IMR-90 (cell line): ENCODE measurements around the gene GOLGA6L2. TPM values are rescaled to one million over a fixed set of nuclear protein-coding genes. Genes with fewer than 3 reads are reported as not detected.
"Not testable (repeated sequence)": the region's sequence is repeated elsewhere in the genome, so short reads cannot be mapped to it uniquely, and the experiment has no call there.

Experiments
- ATAC-seq: fragments of 200-7000 bp; cut with Tn5 transposase; 2 replicates; pipeline ENCODE4 v1.9.1; 2020; ENCODE audit warnings: low read depth, mild to moderate bottlenecking, moderate library complexity
- BruUV-seq: library from RNA; stranded (reverse); fragments of 400-500 nt; replicated peaks from 2 replicates; lab custom pipeline; 2021; lab: Mats Ljungman, UMichigan
- CTCF ChIA-PET: fragments of 300-600 bp; formaldehyde crosslinking; extraction: SDS; loops from one replicate; lab custom pipeline; 2021; ENCODE audit warnings: antibody characterized with exemption; lab: Yijun Ruan, JAX
- POLR2A ChIA-PET: fragments of 300-600 bp; sonication (Branson Sonifier 250); formaldehyde crosslinking; loops from one replicate; lab custom pipeline; 2022; ENCODE audit warnings: antibody characterized with exemption; ENCODE audit not compliant: unreplicated experiment; lab: Charles Lee
- DNase-seq: peaks from one replicate; pipeline ENCODE4 v3.0.0; 2013
- H2AFZ ChIP-seq: replicated peaks from 2 replicates; pipeline ENCODE3; 2013; ENCODE audit warnings: low read length, mild to moderate bottlenecking; ENCODE audit not compliant: poor library complexity
- H2AK5ac ChIP-seq: 2 replicates; pipeline ENCODE4 v1.6.1; 2013; ENCODE audit warnings: low read depth, low read length, inconsistent platforms
- H2AK9ac ChIP-seq: replicated peaks from 2 replicates; pipeline ENCODE3; 2013; ENCODE audit warnings: mild to moderate bottlenecking, low read depth, low read length, moderate library complexity; ENCODE audit not compliant: poor library complexity
- H2BK120ac ChIP-seq: 2 replicates; pipeline ENCODE4 v1.6.1; 2013; ENCODE audit warnings: low read depth, low read length, inconsistent platforms
- H2BK15ac ChIP-seq: 3 replicates; pipeline ENCODE4 v1.6.1; 2013; ENCODE audit warnings: low read depth, low read length, inconsistent platforms
- H2BK20ac ChIP-seq: 2 replicates; pipeline ENCODE4 v1.6.1; 2013; ENCODE audit warnings: low read depth, mild to moderate bottlenecking, inconsistent platforms, low read length, moderate library complexity
- H2BK5ac ChIP-seq: 2 replicates; pipeline ENCODE4 v1.6.1; 2013; ENCODE audit warnings: mild to moderate bottlenecking, low read depth, low read length, inconsistent platforms; ENCODE audit not compliant: poor library complexity, severe bottlenecking
- H3K14ac ChIP-seq: replicated peaks from 2 replicates; pipeline ENCODE4 v1.6.1; 2013; ENCODE audit warnings: low read depth, low read length, inconsistent platforms
- H3K18ac ChIP-seq: 2 replicates; pipeline ENCODE4 v1.6.1; 2013; ENCODE audit warnings: low read depth, low read length, control low read depth
- H3K23ac ChIP-seq: 2 replicates; pipeline ENCODE4 v1.6.1; 2013; ENCODE audit warnings: low read depth, low read length, inconsistent platforms
- H3K27ac ChIP-seq: 2 replicates; pipeline ENCODE4 v1.5.1; 2013; ENCODE audit warnings: mild to moderate bottlenecking, control low read depth, low read length; ENCODE audit not compliant: insufficient read depth
- H3K27me3 ChIP-seq: 2 replicates; pipeline ENCODE4 v1.6.1; 2013; ENCODE audit warnings: low read length; ENCODE audit not compliant: control insufficient read depth, insufficient read depth
- H3K36me3 ChIP-seq: 2 replicates; pipeline ENCODE4 v1.6.1; 2013; ENCODE audit warnings: low read length, mixed read lengths; ENCODE audit not compliant: control insufficient read depth, insufficient read depth
- H3K4ac ChIP-seq: 2 replicates; pipeline ENCODE4 v1.6.1; 2013; ENCODE audit warnings: low read depth, low read length, inconsistent platforms
- H3K4me1 ChIP-seq: 2 replicates; pipeline ENCODE4 v1.6.1; 2013; ENCODE audit warnings: low read length, mixed read lengths; ENCODE audit not compliant: control insufficient read depth, insufficient read depth
- H3K4me2 ChIP-seq: 2 replicates; pipeline ENCODE4 v1.6.1; 2013; ENCODE audit warnings: low read depth, mild to moderate bottlenecking, control low read depth, low read length, moderate library complexity
- H3K4me3 ChIP-seq: 2 replicates; pipeline ENCODE4 v1.5.1; 2013; ENCODE audit warnings: low read depth, mild to moderate bottlenecking, control low read depth, low read length, moderate library complexity; ENCODE audit not compliant: insufficient read depth
- H3K56ac ChIP-seq: 2 replicates; pipeline ENCODE4 v1.6.1; 2013; ENCODE audit warnings: low read length, inconsistent platforms; ENCODE audit not compliant: insufficient read depth; ENCODE audit errors: extremely low read depth
- H3K79me1 ChIP-seq, 2 experiments: 2 replicates each; pipeline ENCODE4 v1.6.1; 2013; ENCODE audit warnings: low read length in 2 of 2, inconsistent platforms in 1 of 2, low read depth in 1 of 2
- H3K9ac ChIP-seq: 2 replicates; pipeline ENCODE4 v1.6.1; 2013; ENCODE audit warnings: low read depth, low read length, control low read depth
- H3K9me1 ChIP-seq: 2 replicates; pipeline ENCODE4 v1.6.1; 2013; ENCODE audit warnings: low read length, inconsistent platforms; ENCODE audit not compliant: insufficient read depth
- H3K9me3 ChIP-seq: 2 replicates; pipeline ENCODE4 v1.6.1; 2013; ENCODE audit warnings: low read length; ENCODE audit not compliant: control insufficient read depth, insufficient read depth
- H4K20me1 ChIP-seq: 2 replicates; pipeline ENCODE4 v1.6.1; 2013; ENCODE audit warnings: low read length, inconsistent platforms; ENCODE audit not compliant: insufficient read depth
- H4K5ac ChIP-seq: 2 replicates; pipeline ENCODE4 v1.6.1; 2013; ENCODE audit warnings: mild to moderate bottlenecking, low read depth, low read length, control low read depth
- H4K8ac ChIP-seq, 2 experiments: 2 replicates each; pipeline ENCODE4 v1.6.1; 2013; ENCODE audit warnings: low read depth in 2 of 2, low read length in 2 of 2, control low read depth in 1 of 2, inconsistent platforms in 1 of 2
- H4K91ac ChIP-seq: 2 replicates; pipeline ENCODE4 v1.6.1; 2013; ENCODE audit warnings: low read depth, low read length, inconsistent platforms; ENCODE audit not compliant: insufficient read depth
- CHD1 ChIP-seq: IDR thresholded peaks from 2 replicates; pipeline ENCODE4 v1.6.1; 2012; ENCODE audit warnings: low read depth, low read length, improper control_type of control experiment
- FOS ChIP-seq: fragments of 150-350 bp; IDR thresholded peaks from 2 replicates; pipeline ENCODE4 v1.6.1; 2016; ENCODE audit warnings: low read depth, low read length
- MXI1 ChIP-seq: IDR thresholded peaks from 2 replicates; pipeline ENCODE4 v1.6.1; 2012; ENCODE audit warnings: low read depth, mild to moderate bottlenecking, low read length, moderate library complexity, borderline replicate concordance
- NFE2L2 ChIP-seq: fragments of 150-350 bp; IDR thresholded peaks from 2 replicates; pipeline ENCODE4 v1.6.1; 2016; ENCODE audit warnings: low read depth, mild to moderate bottlenecking, low read length
- WGBS, 2 experiments: methylation state at CpG; one replicate each; pipeline versions ENCODE4 v1.1.5 to v1.1.7; 2013; ENCODE audit warnings: missing lambda C conversion rate in 2 of 2; ENCODE audit not compliant: insufficient read length in 1 of 2; ENCODE audit errors: extremely low coverage in 2 of 2; 5-methylcytosine and 5-hydroxymethylcytosine counted together
- dilution Hi-C: fragments of 300-500 bp; cut with HindIII; formaldehyde crosslinking; loops from one replicate; pipeline ENCODE4 v1.14.3; 2018; ENCODE audit warnings: low sequenced_read_pairs; ENCODE audit not compliant: unreplicated experiment
- in situ Hi-C: fragments of 300-500 bp; cut with MboI; formaldehyde crosslinking; loops from 3 replicates; pipeline ENCODE4 v1.14.3; 2019; ENCODE audit warnings: low sequenced_read_pairs, inconsistent platforms, mixed read lengths
- intact Hi-C: fragments of 100-400 bp; cut with micrococcal nuclease; formaldehyde crosslinking; loops from 2 replicates; pipeline ENCODE4 v1.10.0; 2022
- polyA plus RNA-seq, 3 experiments: library from polyadenylated mRNA; depleted of rRNA; stranded (reverse); fragments of >200 nt; gene quantifications; 2 replicates each; pipeline ENCODE4 v1.2.3, GENCODE V29; 2012; ENCODE audit warnings: low replicate concordance in 1 of 3
- total RNA-seq: library from RNA; depleted of rRNA; stranded (reverse); fragments of >200 nt; gene quantifications from 2 replicates; pipeline ENCODE4 v1.2.3, GENCODE V29; 2012

The GOLGA6L2 gene
- total and polyA plus RNA-seq, 2 of the 4 experiments (the other 2 are of a cell fraction): not detected

GRCh38 chr15:23416349-23417276 lies 30.4 kb downstream of the GOLGA6L2 start:
- Histone ChIP-seq H2BK15ac (no peak overlapping the region), H3K79me1 (no peaks in the 10 kb centered on the region), H3K27me3 (no peaks in the 10 kb centered on the region), H3K4me1 (no peaks in the 10 kb centered on the region), H2AK9ac (no peak overlapping the region), H3K9me1 (no peaks in the 10 kb centered on the region), H4K5ac (no peak overlapping the region), H2AK5ac (no peak overlapping the region), H3K9me3 (peaks cover 15% of the 10 kb centered on the region; the same call in 1 of the 2 replicates), H3K9ac (no peak overlapping the region), H2BK20ac (no peak overlapping the region), H4K8ac (no peak overlapping the region), H2BK5ac (no peak overlapping the region), H4K20me1 (no peaks in the 10 kb centered on the region), H3K4ac (no peak overlapping the region), H3K27ac (no peak overlapping the region), H2BK120ac (no peak overlapping the region), H3K14ac (no peak overlapping the region), H2AFZ (no peak overlapping the region), H3K18ac (no peak overlapping the region), H3K4me3 (no peak overlapping the region), H4K91ac (no peak overlapping the region), H3K4me2 (no peak overlapping the region), H3K23ac (no peak overlapping the region), H3K36me3 (no peaks in the 10 kb centered on the region), H3K56ac (no peak overlapping the region)
- ChIA-PET POLR2A (no interaction called here), CTCF (no interaction called here)
- in situ Hi-C loops: no loop called here
- intact Hi-C loops: no loop called here
- DNase-seq (no peak), ATAC-seq (no peak)
- dilution Hi-C loops: no loop called here
- 63% methylated on average over 2 of the region's 43 CpGs; no CpG with 5 or more reads in 1 of the 2 experiments for WGBS, 2 experiments
- BruUV-seq: no TSS peak
- TF ChIP-seq MXI1: no peak
- no peak for TF ChIP-seq CHD1
- no peak for TF ChIP-seq FOS
- no peak for TF ChIP-seq NFE2L2

- H3K4ac ChIP-seq, H3K18ac ChIP-seq, H4K91ac ChIP-seq, H2BK15ac ChIP-seq, H3K36me3 ChIP-seq, H3K4me1 ChIP-seq, intact Hi-C loops, H4K5ac ChIP-seq, ATAC-seq, H3K27ac ChIP-seq, H2AK9ac ChIP-seq, H3K9ac ChIP-seq, H3K4me3 ChIP-seq, H2BK20ac ChIP-seq, BruUV-seq, H4K20me1 ChIP-seq, CTCF ChIA-PET, H3K27me3 ChIP-seq, in situ Hi-C loops, H3K23ac ChIP-seq, H4K8ac ChIP-seq, H3K56ac ChIP-seq, H3K14ac ChIP-seq, H2AFZ ChIP-seq, H2BK5ac ChIP-seq, H2BK120ac ChIP-seq, DNase-seq, H3K4me2 ChIP-seq, H3K9me1 ChIP-seq, POLR2A ChIA-PET, H3K79me1 ChIP-seq, dilution Hi-C loops, H2AK5ac ChIP-seq: not testable (repeated sequence)
- peaks cover 15% of the 10 kb centered on the region; the same call in 1 of the 2 replicates for H3K9me3 ChIP-seq
- WGBS, 2 experiments: no CpG with 5 or more reads among the region's 8 CpGs
Observed at GRCh38 chr15:23415866-23416265, 31.2 kb downstream of the GOLGA6L2 start.
